Vagina (tissue), 2 donors: ENCODE results near the gene RUSC1. TPM values are rescaled to one million over a fixed set of nuclear protein-coding genes. Genes with fewer than 3 reads are reported as not detected.

Experiments used
- DNase-seq, 2 donors: peaks; one replicate each; pipeline ENCODE4 v3.0.0-alpha.2; 2017; ENCODE audit errors: extremely low spot score in 2 of 2
- H3K27ac ChIP-seq: fragments of 200-600 bp; sonication (generic); one replicate; pipeline ENCODE4 v1.5.1; 2019
- H3K27me3 ChIP-seq: fragments of 200-600 bp; sonication (generic); one replicate; pipeline ENCODE4 v1.5.1; 2019
- H3K36me3 ChIP-seq, 2 donors: fragments of 200-600 bp; sonication (generic); one replicate each; pipeline ENCODE4 v1.5.1; 2017 to 2019
- H3K4me1 ChIP-seq: fragments of 200-600 bp; sonication (generic); one replicate; pipeline ENCODE4 v1.5.1; 2019
- H3K4me3 ChIP-seq, 2 donors: fragments of 200-600 bp; sonication (generic); 1 replicate in 1 of 2; 2 replicates in 1 of 2; pipeline ENCODE4 v1.5.1; 2016 to 2019
- H3K9me3 ChIP-seq: fragments of 200-600 bp; sonication (generic); one replicate; pipeline ENCODE4 v1.5.1; 2019
- CTCF ChIP-seq, 3 experiments: fragments of 450-650 bp in 2 of 3; fragments of 200-600 bp in 1 of 3; sonication (generic) in 1 of 3; IDR thresholded peaks; one replicate each; pipeline ENCODE4 v1.5.1; 2017 to 2019; ENCODE audit warnings: antibody characterized with exemption in 3 of 3, mild to moderate bottlenecking in 2 of 3, moderate library complexity in 2 of 3
- POLR2A ChIP-seq, 2 donors: fragments of 450-650 bp; IDR thresholded peaks; one replicate each; pipeline ENCODE4 v1.6.1; 2017; ENCODE audit warnings: antibody characterized with exemption in 2 of 2, mild to moderate bottlenecking in 2 of 2, moderate library complexity in 2 of 2
- POLR2AphosphoS5 ChIP-seq, 2 donors: sonication (generic); formaldehyde crosslinking; IDR thresholded peaks; one replicate each; pipeline ENCODE4 v1.9.0; 2017; ENCODE audit warnings: antibody characterized with exemption in 2 of 2, mild to moderate bottlenecking in 2 of 2, low read depth in 1 of 2; ENCODE audit not compliant: insufficient read depth in 1 of 2
- intact Hi-C: fragments of 100-400 bp; cut with DNase I; formaldehyde crosslinking; loops from one replicate; pipeline ENCODE4 v1.15.1; 2023
- total RNA-seq: library from RNA; depleted of rRNA; stranded (reverse); fragments of >200 nt; gene quantifications from one replicate; pipeline ENCODE4 v1.2.3, GENCODE V29; 2016

The RUSC1 gene
- total RNA-seq, 1 donor from 2014 or later = 24.3 TPM

- Histone ChIP-seq H3K4me3 (no peak overlapping the region), H3K36me3 (no peaks in the 10 kb centered on the region), H3K9me3 (no peaks in the 10 kb centered on the region), H3K27ac (no peak overlapping the region), H3K27me3 (no peaks in the 10 kb centered on the region), H3K4me1 (peaks cover 17% of the 10 kb centered on the region)
- intact Hi-C loops = no loop called here
- no peak for DNase-seq
- TF ChIP-seq POLR2AphosphoS5 (IDR thresholded peaks at IDR 0.05; ENCODE audit: insufficient read depth in 1 of 2, low read depth in 1 of 2) (no peak), POLR2A (IDR thresholded peaks at IDR 0.05) (no peak), CTCF (IDR thresholded peaks at IDR 0.05) (no peak)
Observed at GRCh38 chr1:155282488-155283091, 38.1 kb upstream of the RUSC1 start.

- Histone ChIP-seq H3K36me3 (peaks cover 0 to 5% of the 10 kb centered on the region in 2 donors), H3K27me3 (no peaks in the 10 kb centered on the region), H3K4me3 (no peak overlapping the region), H3K27ac (no peak overlapping the region), H3K4me1 (no peaks in the 10 kb centered on the region), H3K9me3 (no peaks in the 10 kb centered on the region)
- no peak for DNase-seq
- no peak for TF ChIP-seq POLR2A (IDR thresholded peaks at IDR 0.05)
- TF ChIP-seq POLR2AphosphoS5 (IDR thresholded peaks at IDR 0.05; ENCODE audit: insufficient read depth in 1 of 2, low read depth in 1 of 2) = no peak
- no peak for TF ChIP-seq CTCF (IDR thresholded peaks at IDR 0.05)
- intact Hi-C loops = no loop called here
Observed at GRCh38 chr1:155284476-155284875, 36.2 kb upstream of the RUSC1 start.

GRCh38 chr1:155285063-155285462 is 35.6 kb upstream of the RUSC1 start:
- Histone ChIP-seq H3K27me3 (no peaks in the 10 kb centered on the region), H3K9me3 (no peaks in the 10 kb centered on the region), H3K27ac (no peak overlapping the region), H3K36me3 (peaks cover 0 to 5% of the 10 kb centered on the region in 2 donors), H3K4me1 (no peaks in the 10 kb centered on the region), H3K4me3 (no peak overlapping the region)
- no peak for DNase-seq
- intact Hi-C loops = no loop called here
- TF ChIP-seq POLR2AphosphoS5 (IDR thresholded peaks at IDR 0.05; ENCODE audit: insufficient read depth in 1 of 2, low read depth in 1 of 2) (no peak), CTCF (IDR thresholded peaks at IDR 0.05) (no peak), POLR2A (IDR thresholded peaks at IDR 0.05) (no peak)

GRCh38 chr1:155285631-155286044 is 35.1 kb upstream of the RUSC1 start:
- intact Hi-C loops = no loop called here
- no peaks in the 10 kb centered on the region for H3K9me3 ChIP-seq
- no peak overlapping the region for H3K4me3 ChIP-seq
- H3K27me3 ChIP-seq = no peaks in the 10 kb centered on the region
- H3K4me1 ChIP-seq = no peaks in the 10 kb centered on the region
- DNase-seq = no peak
- no peak overlapping the region for H3K27ac ChIP-seq
- peaks cover 0 to 5% of the 10 kb centered on the region in 2 donors for H3K36me3 ChIP-seq
- TF ChIP-seq POLR2A (IDR thresholded peaks at IDR 0.05) (no peak), CTCF (IDR thresholded peaks at IDR 0.05) (no peak), POLR2AphosphoS5 (IDR thresholded peaks at IDR 0.05; ENCODE audit: insufficient read depth in 1 of 2, low read depth in 1 of 2) (no peak)

- Histone ChIP-seq H3K36me3 (peaks cover 0 to 5% of the 10 kb centered on the region in 2 donors), H3K4me1 (no peaks in the 10 kb centered on the region), H3K27ac (no peak overlapping the region), H3K4me3 (no peak overlapping the region), H3K27me3 (no peaks in the 10 kb centered on the region), H3K9me3 (no peaks in the 10 kb centered on the region)
- intact Hi-C loops = no loop called here
- DNase-seq = no peak
- TF ChIP-seq CTCF (IDR thresholded peaks at IDR 0.05) = no peak
- TF ChIP-seq POLR2A (IDR thresholded peaks at IDR 0.05) = no peak
- no peak for TF ChIP-seq POLR2AphosphoS5 (IDR thresholded peaks at IDR 0.05; ENCODE audit: insufficient read depth in 1 of 2, low read depth in 1 of 2)
Observed at GRCh38 chr1:155286544-155286943, 34.1 kb upstream of the RUSC1 start.
